Stimulated activated CD4-positive, alpha-beta T cell treated with anti-CD3 and anti-CD28 coated beads, TNF-alpha, amount 100 ng/mL, for 24 hours (primary cell): Measurements from ENCODE around the gene UBE2E1.
"Not testable (repeated sequence)": the region's sequence is repeated elsewhere in the genome, so short reads cannot be mapped to it uniquely, and the experiment has no call there.

Source experiments
- DNase-seq, 3 experiments: peaks; one replicate each; pipeline ENCODE4 v3.0.0-alpha.2; 2020; ENCODE audit warnings: low read depth in 3 of 3

Gene UBE2E1

DNA sequence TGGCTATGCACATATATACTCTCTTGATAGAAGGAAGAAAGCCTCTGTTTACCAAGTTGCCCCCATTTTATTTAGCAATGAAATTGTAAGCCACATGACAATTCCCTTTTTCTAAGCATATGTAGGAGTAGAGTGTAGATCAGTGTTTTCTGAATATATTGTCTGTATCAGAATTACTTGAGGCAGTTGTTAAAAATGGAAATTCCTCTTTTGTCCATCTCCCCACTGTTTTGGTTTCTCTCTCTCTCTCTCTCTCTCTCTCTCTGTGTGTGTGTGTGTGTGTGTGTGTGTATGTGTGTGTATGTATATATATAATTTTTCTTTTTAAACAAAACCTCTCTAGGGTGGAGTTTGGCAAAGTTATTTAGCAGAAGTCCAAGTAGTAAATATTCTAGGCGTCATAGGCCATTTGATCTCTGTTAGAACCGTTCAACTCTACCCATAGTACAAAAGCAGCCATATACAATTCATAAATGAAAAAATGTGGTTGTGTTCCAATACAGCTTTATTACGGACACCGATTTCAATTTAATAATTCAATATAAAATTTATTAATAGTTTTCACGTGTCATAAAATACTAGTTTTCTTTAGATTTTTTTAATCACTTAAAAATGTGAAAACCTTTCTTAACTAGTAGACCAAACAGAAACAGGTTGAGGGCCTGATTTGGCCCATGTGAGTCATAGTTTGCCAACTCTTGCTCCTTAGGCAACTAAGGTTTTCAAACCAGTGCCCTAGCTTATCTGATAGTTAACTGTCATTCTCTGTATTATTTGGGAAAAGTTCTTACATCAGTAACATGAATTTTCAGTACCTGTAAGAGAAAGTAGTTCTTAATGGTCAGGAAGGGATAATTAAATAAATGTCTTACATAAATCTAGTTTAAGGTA is 39.8 kb downstream of the UBE2E1 start:
- no peak for DNase-seq

DNA sequence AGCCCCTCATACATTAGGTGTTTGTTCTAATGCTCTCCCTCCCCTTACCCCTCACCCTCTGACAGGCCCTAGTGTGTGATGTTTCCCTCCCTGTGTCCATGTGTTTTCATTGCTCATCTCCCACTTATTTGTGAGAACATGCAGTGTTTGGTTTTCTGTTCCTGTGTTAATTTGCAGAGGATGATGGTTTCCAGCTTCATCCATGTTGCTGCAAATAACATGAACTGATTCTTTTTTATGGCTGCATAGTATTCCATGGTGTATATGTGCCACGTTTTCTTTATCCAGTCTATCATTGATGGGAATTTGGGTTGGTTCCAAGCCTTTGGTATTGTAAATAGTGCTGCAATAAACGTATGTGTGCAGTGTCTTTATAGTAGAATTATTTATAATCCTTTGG is 43.7 kb downstream of the UBE2E1 start:
- DNase-seq = not testable (repeated sequence)

DNA sequence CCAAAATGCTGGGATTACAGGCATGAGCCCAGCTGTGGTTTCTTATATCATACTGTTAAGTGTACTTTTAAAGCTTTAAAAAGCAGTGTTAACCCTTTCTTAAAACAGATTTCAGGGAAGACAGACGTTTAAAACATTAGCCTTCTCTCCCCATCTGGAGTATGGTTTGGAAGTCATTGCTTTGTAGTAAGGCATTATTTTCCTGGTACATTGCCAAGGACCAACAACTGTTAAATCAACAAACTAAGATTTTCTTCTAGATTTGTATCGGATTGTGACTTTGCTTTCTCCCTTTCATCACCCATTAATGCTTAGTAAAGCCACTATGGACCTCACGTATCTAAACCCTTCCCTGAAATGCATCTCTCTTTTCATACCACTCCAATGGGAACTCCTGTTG is 50.5 kb downstream of the UBE2E1 start:
- DNase-seq = no peak

DNA sequence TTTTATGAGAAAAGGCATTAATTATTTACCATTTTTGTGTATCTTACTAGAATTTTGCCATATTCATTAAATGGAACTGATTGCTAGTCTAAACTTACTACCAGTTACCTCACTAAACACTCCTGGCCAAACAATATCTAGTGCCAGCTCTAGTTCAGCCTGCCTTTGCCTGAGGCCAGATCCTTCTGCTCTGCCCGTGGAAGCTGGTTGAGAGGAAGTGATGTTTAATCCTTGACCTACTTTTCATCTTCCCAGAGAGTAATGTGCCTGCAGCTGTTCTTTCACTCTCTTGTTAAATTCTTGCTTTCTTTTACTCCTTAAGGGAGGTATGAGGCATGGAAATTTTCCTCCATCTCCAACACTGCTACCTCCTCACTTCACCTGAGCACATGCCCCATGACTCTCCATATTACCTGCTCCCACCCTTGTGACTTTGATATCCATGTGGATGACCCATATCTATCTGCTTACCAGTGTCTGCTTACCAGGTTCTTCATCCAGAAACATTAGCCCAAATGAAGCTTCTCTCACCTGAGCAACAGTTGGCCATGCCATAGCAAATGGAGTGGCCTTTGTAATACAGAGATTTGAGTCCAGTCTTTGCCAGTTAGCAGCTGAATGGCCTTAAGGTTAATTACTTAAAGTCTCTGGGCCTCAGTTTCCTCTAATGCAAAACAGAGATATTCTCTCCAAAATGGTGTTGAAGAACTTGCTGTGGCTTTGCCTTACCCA is 53.4 kb downstream of the UBE2E1 start:
- no peak for DNase-seq

DNA sequence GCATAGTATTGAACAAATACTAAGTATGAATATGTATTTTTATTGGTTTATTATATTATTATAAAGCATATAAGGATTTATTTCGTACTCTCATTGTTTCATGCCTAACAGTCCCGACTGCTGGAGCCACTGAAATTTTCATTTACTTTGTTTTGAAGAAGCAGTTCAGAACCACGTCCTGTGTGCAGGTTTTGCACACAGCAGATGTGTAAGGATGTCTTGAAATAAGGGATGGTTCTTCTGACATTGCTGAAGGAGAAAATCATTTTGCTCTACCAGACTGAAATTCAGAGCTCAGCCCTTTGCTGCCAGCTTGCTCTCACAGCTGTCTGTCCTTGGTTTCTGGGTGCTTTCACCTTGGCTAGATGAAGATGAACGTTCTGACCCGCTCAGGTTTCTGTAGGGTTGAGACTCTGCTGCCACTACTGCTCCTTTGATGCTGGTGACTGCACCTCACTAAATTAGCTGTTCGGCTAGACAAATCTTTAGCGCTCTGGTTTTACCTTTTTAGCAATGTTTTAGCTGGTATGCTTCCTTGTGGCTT is 54.2 kb downstream of the UBE2E1 start:
- no peak for DNase-seq

DNA sequence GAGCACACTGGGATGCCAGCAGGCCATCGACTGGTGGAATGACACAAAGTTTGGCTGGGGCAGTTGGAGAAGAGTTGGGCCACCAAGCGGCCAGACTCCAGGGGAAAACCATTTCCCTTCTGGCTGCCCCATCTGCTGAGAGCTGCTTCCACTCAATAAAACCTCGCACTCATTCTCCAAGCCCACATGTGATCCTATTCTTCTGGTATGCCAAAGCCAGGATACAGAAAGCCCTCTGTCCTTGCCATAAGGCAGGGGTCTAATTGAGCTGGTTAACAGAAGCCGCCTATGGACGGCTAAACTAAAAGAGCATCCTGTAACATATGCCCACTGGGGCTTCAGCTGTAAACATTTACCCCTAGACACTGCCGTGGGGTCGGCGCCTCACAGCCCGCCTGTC is 55.9 kb downstream of the UBE2E1 start:
- no peak for DNase-seq

DNA sequence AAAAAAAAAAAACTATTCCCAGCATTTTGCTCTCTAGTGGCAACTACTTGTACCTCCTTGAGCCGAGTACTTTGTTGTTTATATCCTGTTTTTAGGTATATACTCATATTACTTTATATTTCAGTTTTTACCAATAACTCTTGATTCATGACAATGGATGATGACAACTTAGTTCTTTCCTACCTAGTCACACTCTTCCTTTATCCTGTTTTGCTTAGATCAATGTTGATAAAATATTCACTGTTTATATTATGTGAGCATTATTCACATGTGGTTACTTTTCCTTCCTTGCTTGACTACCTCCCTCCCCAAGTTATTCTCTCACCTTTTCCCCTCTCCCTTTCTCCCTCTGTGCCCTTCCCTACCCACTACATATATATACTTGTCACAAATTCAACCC is 57.3 kb downstream of the UBE2E1 start:
- no peak for DNase-seq

DNA sequence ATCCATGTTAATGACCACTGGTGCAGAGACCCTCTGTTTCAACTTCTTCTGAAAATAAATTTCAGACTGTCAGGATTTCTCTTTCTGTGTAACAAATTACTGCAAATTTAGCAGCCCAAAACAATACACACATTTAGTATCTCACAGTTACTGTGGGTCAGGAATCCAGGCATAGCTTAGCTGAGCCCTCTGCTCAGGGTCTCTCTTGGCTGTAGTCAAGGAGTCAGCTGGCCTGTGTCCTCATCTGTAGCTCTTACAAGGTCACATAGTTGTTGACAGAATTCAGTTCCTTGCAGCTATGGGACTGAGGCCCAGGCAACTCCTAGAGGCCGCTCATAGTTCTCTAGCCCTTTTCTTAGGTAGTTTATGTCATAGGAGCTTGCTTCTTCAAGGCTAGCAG is 59.2 kb downstream of the UBE2E1 start:
- DNase-seq = no peak

DNA sequence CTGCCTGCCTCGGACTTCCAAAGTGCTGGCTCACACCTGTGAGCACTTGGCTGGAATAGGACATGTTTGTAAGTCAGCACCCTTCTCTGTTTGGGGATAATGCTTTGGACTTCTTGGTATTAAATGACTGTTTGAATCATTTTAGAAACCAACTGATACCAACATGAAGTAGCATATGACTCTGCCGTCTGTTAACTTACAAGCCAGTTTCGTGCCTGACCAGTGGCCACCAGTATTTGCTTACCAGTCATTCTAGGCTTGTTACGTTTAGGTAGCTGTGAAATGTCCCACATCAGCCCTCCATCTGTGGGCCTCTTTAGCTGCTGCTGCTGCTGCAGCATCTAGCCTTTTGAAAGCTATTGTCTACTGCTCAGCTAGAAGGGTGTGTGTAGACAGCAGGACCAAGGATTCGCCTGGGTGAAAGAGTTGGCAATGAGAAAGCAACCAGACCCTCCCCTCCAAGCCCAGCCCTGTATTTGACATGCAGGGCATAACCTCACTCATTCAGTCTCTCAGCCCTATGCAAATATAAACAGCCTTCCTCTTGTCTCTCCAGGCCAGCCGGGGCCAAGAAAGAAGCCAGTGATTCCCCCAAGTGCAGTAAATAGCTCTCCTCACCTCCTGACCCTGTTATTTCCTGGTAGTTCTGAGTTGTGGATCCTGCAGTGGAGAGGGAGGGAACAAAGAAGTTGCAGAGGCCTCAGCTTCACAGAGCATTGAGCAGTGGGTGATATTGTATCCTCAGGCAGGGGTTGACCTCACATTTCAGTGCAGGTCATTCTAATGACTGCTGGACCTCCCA is 60.0 kb downstream of the UBE2E1 start:
- DNase-seq = no peak

DNA sequence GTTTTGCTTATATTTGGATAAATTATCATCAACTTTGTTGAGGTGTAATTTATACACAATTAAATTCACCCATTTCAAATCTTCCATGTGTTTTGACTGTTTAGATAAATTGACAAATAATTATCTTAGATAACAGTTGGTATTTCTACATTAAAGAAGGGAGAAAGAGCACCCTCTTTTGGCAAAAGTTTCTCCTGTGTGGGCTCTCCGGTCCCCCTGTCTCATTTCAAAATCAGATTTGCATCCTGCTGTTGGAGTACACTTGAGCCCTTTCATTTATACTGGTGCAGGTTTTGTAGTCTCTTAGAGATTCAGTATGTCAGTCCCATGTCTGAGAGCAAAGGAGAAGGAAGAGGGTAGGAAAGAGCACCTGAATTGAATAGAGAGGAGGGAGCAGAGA is 61.6 kb downstream of the UBE2E1 start:
- DNase-seq = no peak

DNA sequence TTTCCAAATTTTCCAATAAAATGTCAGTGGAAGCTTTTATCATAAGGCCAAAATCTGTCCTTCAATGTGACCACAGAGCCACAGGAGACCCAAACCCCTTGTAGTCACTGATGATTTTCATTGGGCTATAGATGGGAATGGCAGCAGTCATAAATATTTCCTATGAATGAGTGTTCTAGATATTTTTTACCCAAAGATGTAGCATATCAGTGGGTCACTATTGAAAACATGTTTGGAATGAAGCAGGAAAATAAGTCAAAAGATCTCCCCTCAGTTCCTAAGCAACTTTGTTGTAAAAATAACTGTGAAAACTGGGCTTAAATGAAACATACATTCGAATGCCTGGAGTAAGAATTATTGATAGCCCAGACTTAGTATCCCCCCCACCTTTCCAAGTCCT is 62.1 kb downstream of the UBE2E1 start:
- no peak for DNase-seq

DNA sequence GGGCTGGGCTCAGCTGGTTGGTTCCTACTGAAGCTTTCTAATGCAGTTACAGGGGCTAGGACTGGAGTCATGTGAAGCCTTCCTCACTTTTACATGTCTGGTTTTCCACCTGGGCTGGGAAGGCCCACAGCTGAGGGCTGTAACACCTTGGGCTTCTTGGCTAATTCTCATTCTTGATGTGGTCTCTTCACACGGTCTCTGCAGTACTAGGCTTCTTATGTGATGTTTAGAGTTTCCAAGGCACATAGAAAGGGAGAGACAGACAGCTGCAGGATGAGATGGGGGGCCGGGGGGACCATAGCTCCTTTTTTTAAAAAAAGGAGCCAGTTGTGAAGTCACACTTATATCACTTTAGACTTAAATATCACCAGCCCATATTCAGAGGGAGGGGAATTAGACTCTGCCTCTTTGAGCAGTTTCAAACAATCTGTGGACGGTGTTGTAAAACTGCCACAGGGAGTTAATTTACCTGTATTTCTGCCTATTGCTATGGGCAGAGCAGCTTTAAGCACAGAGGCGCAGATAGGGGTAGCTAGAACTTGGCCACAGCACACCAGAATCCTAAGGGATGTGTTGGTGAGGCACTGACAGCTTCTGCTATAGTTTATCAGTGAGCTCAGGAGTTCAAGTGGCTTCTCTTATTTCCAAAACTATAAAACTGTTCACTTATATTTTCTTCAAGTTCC is 64.4 kb downstream of the UBE2E1 start:
- DNase-seq = no peak

DNA sequence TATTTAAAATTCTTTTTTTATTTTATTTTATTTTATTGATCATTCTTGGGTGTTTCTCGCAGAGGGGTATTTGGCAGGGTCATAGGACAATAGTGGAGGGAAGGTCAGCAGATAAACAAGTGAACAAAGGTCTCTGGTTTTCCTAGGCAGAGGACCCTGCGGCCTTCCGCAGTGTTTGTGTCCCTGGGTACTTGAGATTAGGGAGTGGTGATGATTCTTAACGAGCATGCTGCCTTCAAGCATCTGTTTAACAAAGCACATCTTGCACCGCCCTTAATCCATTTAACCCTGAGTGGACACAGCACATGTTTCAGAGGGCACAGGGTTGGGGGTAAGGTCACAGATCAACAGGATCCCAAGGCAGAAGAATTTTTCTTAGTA is 64.9 kb downstream of the UBE2E1 start:
- not testable (repeated sequence) for DNase-seq

DNA sequence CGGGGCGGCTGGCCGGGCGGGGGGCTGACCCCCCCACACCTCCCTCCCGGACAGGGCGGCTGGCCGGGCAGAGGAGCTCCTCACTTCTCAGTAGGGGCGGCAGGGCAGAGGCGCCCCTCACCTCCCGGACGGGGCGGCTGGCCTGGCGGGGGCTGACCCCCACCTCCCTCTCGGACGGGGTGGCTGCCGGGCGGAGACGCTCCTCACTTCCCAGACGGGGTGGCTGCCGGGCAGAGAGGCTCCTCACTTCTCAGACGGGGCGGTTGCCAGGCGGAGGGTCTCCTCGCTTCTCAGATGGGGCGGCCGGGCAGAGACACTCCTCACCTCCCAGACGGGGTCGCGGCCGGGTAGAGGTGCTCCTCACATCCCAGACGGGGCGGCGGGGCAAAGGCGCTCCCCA is 65.6 kb downstream of the UBE2E1 start:
- not testable (repeated sequence) for DNase-seq

DNA sequence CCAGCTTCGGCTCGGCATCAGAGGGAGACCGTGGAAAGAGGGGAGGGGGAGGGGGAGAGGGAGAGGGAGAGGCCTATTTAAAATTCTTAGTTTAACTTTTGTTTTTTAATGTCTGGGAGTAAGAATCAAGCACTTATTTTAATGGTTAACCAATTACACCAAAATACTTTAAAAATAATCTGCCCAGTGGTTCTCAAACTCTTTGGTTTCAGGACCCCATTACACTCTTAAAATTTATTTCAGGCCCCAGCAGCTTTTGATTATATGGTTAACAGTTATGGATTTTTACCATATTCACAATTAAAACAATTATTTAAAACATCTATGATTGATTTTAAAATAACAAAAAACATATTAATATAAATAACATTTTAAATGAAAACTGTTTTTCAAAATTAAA is 66.6 kb downstream of the UBE2E1 start:
- no peak for DNase-seq

DNA sequence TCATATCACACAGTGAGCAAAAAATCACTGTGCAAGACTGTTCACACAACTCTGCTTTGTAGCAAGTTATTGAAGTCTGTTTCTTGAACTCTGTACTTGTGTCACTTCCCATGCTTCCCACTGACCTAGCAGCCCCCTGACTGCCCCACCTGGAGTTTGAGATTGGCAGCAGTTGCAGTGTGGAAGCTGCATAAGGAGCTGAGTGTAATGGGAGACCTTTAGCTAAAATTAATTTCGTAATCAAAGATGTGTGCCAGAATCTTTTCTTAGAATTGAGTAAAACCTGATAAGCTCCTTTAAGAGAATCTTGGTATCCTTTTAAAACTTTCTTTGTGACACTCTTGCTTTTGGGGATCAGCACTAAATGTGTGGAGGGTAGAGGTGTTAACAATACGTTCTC is 68.2 kb downstream of the UBE2E1 start:
- no peak for DNase-seq

DNA sequence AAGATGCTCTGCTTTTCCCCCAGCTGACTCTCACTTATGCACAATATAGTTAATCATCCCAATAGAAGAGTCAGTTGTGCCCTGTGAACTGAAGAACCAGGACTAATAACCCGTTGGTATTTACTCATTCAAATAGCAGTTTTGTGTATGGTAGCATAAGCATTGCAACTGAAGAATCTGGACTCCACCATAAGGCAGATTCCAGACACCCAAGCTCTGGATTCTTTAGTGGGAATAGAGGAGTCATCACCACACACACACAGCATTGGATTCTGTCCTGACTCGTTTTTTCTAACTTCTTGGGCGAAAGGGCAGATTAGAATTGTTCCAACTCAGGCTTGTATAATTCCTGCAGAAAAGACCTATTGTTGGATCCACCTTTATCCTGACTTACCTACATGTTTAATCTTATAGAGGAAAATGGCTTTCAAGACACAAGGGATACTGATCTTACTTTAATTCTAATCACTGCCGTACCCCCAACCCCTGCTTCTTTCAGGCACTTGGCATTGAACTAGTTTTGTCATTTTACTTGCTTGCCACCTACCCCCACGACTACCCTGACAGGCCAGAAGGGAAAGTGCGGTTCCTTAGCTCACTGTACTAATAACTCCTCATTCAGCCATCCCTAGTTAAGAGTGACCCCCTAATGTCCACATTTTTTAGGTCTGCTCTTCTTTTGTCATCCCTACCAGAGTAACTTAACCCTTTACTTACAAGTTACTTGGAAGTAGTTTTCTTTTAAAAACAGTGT is 68.8 kb downstream of the UBE2E1 start:
- DNase-seq = no peak

DNA sequence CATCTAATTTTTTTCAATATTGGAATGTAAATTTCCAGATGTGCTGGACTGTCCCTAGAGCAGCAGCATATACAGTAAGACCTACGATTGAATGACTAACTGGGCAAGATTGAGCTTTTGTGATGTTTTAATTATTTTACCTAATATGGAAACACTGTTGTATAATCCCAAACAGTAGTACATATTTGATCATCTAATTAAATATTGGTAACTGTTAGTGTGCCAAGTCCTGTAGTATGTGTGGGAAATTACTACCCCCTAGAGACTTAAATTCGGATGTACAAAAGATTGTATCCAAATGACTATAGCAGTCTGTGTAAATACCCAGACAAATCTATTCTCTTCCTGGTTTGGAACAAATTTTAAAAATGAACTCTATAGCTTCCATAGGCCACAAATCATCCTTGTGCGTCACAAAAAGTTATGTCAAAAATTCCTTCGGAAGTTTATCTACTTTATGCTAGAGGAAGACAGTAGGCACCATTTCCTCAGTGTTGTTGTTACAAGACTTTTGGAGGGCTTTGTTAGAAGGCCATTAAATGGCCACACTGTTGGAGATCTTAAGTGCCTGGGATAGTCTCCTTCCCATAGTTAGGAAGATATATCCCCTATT is 69.5 kb downstream of the UBE2E1 start:
- no peak for DNase-seq

DNA sequence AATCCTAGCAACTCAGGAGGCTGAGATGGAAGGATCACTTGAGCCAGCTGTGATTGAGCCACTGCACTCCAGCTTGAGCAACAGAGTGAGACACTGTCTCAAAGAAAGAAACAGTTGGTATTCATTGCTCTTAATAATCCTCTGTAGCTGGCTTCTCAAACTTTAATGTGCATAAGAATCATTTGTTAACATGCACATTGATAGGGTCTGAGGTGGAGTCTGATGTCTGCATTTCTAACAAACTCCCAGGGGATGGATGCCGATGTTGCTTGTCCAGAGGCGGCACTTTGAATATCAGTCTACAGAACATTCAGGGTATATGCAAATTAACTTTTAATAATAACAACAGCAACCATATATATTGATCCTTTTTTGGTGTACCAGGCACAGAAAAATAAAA is 71.2 kb downstream of the UBE2E1 start:
- DNase-seq = no peak

DNA sequence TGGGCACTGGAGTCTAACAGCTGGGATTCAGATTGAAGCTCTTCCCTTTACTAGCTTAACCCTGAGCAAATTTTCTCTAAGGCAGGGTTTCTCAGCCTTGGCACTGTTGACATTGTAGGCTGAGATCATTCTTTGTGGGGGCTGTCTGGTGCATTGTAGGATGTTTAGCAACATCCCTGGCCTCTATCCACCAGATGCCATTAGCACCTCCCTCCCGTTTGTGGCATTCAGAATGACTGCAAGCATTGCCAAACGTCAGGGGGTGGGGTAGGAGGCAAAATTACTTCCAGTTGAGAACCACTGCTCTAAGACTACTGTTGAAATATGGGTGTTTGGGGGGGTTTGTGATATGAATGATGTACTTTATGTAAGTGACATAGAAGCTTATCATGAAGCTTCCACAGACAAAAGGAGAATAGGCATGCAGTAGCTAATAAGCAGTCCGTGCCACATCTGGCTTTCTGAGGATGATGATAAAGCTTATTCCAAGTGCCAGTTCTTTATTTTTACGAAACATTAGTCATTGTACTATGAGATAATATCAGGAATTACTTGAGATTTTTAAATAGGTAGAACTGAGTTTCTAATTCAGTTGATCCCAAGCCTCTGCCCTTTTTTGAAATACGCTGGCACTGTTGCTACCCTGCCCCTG is 71.7 kb downstream of the UBE2E1 start:
- DNase-seq = no peak
